Upper lobe of right lung (tissue), 1 donor: Measurements from ENCODE around the gene CCDC181. TPM values are rescaled to one million over a fixed set of nuclear protein-coding genes. Genes with fewer than 3 reads are reported as not detected.

Experiments used
- ATAC-seq: fragments of 200-7000 bp; cut with Tn5 transposase; one replicate; pipeline ENCODE4 v1.9.1; 2020; ENCODE audit warnings: mild to moderate bottlenecking, moderate library complexity
- DNase-seq: peaks from one replicate; pipeline ENCODE4 v3.0.0-alpha.2; 2020
- H3K27ac ChIP-seq: fragments of 200-600 bp; one replicate; pipeline ENCODE4 v1.8.0; 2022
- H3K27me3 ChIP-seq: fragments of 200-600 bp; one replicate; pipeline ENCODE4 v1.8.0; 2022; ENCODE audit warnings: mild to moderate bottlenecking
- H3K36me3 ChIP-seq: fragments of 200-600 bp; one replicate; pipeline ENCODE4 v1.8.0; 2022
- H3K4me1 ChIP-seq: fragments of 200-600 bp; one replicate; pipeline ENCODE4 v1.8.0; 2022
- H3K4me3 ChIP-seq: fragments of 200-600 bp; one replicate; pipeline ENCODE4 v1.8.0; 2022; ENCODE audit warnings: mild to moderate bottlenecking
- H3K9me3 ChIP-seq: fragments of 200-600 bp; one replicate; pipeline ENCODE4 v1.8.0; 2022
- intact Hi-C: fragments of 100-400 bp; cut with DNase I; formaldehyde crosslinking; loops from one replicate; pipeline ENCODE4 v1.11.0; 2022
- total RNA-seq: library from RNA; stranded (reverse); fragmentation: NEBNext Ultra II Directional; extraction: Animal tissue kit (Norgen Biotek cat#: 25700); gene quantifications from one replicate; pipeline ENCODE4 v1.2.1, GENCODE V29; 2021
- TF ChIP-seq, protein P1 (sequence below): fragments of 200-600 bp; IDR thresholded peaks from one replicate; pipeline ENCODE4 v1.8.0; 2022; ENCODE audit warnings: antibody characterized with exemption
- donor health status: DM: no; HTN: yes; CAD: no; lungs with severe emphysema.

CCDC181 gene
- total RNA-seq, 1 donor from 2014 or later = 0.32 TPM

DNA sequence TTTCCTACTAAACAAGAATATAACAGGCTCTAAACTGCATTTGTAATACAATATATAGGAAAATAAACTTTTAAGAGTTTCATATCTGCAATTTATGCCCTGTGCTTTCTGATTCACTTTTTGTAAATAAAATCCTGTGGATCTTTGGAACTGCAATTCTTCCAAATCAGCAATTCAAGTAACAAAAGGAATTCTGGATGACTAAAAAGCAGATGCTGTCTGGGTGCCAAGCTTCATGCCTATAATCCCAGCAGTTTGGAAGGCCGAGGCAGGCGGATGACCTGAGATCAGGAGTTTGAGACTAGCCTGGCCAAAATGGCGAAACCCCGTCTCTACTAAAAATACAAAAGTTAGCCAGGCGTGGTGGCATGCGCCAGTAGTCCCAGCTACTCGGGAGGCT, 66.0 kb downstream of the CCDC181 start:
- Histone ChIP-seq H3K27ac (no peak overlapping the region), H3K4me1 (no peaks in the 10 kb centered on the region), H3K4me3 (no peak overlapping the region), H3K36me3 (no peaks in the 10 kb centered on the region), H3K27me3 (no peaks in the 10 kb centered on the region), H3K9me3 (no peaks in the 10 kb centered on the region)
- intact Hi-C loops = no loop called here
- TF ChIP-seq, protein P1, sequence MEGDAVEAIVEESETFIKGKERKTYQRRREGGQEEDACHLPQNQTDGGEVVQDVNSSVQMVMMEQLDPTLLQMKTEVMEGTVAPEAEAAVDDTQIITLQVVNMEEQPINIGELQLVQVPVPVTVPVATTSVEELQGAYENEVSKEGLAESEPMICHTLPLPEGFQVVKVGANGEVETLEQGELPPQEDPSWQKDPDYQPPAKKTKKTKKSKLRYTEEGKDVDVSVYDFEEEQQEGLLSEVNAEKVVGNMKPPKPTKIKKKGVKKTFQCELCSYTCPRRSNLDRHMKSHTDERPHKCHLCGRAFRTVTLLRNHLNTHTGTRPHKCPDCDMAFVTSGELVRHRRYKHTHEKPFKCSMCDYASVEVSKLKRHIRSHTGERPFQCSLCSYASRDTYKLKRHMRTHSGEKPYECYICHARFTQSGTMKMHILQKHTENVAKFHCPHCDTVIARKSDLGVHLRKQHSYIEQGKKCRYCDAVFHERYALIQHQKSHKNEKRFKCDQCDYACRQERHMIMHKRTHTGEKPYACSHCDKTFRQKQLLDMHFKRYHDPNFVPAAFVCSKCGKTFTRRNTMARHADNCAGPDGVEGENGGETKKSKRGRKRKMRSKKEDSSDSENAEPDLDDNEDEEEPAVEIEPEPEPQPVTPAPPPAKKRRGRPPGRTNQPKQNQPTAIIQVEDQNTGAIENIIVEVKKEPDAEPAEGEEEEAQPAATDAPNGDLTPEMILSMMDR = no peak
- DNase-seq (no peak), ATAC-seq (no peak)

DNA sequence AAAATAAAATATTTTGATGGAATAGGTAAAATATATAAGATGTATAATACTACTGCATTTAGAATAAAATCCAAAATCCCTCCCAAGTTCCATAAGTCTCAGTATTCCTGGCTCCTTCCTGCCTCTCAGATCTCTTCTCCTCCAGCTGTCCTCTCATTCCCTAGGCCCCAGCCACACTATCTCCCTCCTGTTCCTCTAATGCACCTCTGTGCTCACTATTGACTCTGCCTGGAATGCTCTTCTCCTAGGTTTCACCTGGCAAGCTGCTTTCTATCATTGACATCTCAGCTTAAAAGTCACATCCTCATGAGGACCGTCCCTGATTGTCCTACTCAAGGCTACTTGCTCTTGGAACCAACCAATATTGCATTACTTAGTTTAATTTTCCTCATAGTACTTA, 66.9 kb downstream of the CCDC181 start:
- H3K4me3 ChIP-seq = no peak overlapping the region
- H3K9me3 ChIP-seq = no peaks in the 10 kb centered on the region
- DNase-seq = no peak
- intact Hi-C loops = no loop called here
- no peak for ATAC-seq
- no peaks in the 10 kb centered on the region for H3K27me3 ChIP-seq
- H3K27ac ChIP-seq = no peak overlapping the region
- no peaks in the 10 kb centered on the region for H3K36me3 ChIP-seq
- TF ChIP-seq, protein P1 = no peak
- H3K4me1 ChIP-seq = no peaks in the 10 kb centered on the region

DNA sequence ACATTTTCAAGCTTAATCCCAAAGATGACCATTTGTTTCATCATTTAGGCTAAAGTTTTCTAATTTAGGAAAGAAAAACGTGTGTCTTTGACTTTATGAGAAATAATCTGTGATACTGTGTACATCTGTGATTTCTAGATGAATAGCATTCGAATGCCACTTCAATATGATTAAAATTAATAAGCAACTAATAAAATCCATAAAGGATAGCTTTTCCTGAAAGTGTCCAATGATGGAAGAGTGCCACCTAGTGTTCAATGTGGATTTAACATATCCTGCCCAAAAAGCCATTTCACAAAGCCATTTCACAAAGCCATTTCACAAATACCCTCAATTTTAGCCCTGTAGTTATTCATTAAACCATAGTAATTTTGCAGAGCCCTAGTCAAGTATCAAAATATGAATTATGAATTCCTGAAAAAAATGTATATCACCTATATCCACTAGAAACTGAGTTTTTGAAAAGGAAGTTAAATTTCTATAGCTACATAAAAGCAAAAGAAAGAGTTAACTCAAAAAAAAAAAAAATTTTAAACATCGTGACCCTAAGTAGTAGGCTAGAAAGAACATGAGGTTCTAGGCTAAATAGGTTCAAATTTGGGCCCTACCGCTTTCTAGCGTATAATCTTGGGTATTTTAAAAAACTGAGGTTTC, 78.8 kb downstream of the CCDC181 start:
- TF ChIP-seq, protein P1 = peak; percentile 86

DNA sequence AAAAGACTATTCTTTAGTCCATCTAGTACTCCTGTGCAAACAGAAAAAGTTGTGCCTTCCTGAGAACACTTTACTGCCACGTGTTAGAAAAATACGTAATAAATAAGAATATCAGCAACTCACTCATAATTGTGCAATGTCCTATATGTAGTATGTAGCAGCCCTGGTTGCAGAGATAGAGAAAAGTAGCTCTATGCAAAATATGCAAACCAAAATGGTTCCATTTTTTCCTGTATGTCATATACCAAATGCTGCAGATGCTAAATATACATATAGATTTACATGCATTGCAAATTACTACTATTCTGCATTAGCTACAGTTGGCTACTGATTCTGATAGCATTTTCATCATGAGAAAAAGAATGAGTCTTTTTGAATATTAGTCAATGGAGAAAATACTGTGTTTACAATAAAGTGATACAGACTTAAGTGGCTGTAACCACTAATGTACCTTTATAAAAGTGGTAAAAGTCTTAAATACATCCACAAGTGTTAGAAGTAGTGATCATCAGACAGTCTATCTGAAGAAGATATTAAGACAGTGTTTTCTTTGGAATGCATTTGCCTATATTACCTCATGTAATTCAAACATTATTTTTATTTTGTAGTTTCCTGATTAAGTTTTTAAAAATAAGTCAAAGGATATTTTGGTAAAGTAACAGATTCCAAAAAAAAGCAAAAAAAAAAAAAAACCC, 79.4 kb downstream of the CCDC181 start:
- DNase-seq (no peak), ATAC-seq (no peak)
- no peaks in the 10 kb centered on the region for H3K27me3 ChIP-seq
- no peak overlapping the region for H3K4me3 ChIP-seq
- intact Hi-C loops = loop anchor here (5.0 kb wide), 1 partner anchor 746 kb away; no protein-coding TSS in a partner anchor
- no peaks in the 10 kb centered on the region for H3K36me3 ChIP-seq
- no peaks in the 10 kb centered on the region for H3K4me1 ChIP-seq
- TF ChIP-seq, protein P1 = no peak
- H3K9me3 ChIP-seq = no peaks in the 10 kb centered on the region
- no peak overlapping the region for H3K27ac ChIP-seq

More for the DNA sequence above, 78.8 kb downstream of the CCDC181 start:
- DNase-seq = no peak
- ATAC-seq = peak; percentile 73
- Histone ChIP-seq H3K4me3 (no peak overlapping the region), H3K36me3 (no peaks in the 10 kb centered on the region), H3K4me1 (no peaks in the 10 kb centered on the region), H3K27me3 (no peaks in the 10 kb centered on the region), H3K27ac (no peak overlapping the region), H3K9me3 (no peaks in the 10 kb centered on the region)
- intact Hi-C loops = loop anchor here (5.0 kb wide), 1 partner anchor 746 kb away; no protein-coding TSS in a partner anchor

DNA sequence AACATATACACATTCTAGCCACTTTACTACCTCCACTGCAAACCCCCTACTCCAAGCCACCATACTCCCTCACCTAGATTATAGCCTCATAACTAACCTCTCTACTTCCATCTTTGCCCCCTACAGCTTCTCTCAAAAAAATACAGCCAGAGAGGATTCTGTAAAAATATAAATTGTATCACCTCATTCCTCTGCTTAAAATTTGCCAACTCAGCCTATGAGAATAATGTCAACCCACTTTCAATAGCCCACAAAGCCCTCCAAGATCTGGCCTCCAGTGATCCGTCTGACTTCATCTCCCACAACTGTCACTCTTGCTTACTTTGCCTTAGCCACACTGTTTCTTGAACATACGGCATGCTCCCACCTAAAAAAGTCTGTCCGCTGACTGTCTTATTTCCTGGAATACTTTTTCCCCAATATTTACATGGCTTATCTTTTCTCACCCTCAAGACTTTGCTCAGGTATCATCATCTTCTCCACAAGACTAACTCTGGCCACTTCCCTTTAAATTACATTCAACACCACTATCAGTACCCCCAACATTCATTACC, 81.2 kb downstream of the CCDC181 start:
- H3K9me3 ChIP-seq = no peaks in the 10 kb centered on the region
- ATAC-seq (no peak), DNase-seq (no peak)
- intact Hi-C loops = loop anchor here (5.0 kb wide), 1 partner anchor 744 kb away; no protein-coding TSS in a partner anchor
- H3K4me3 ChIP-seq = no peak overlapping the region
- H3K4me1 ChIP-seq = no peaks in the 10 kb centered on the region
- H3K27me3 ChIP-seq = no peaks in the 10 kb centered on the region
- TF ChIP-seq, protein P1 = no peak
- no peaks in the 10 kb centered on the region for H3K36me3 ChIP-seq
- H3K27ac ChIP-seq = no peak overlapping the region
